ENCODE results near the gene SLC26A11. TPM values are rescaled to one million over a fixed set of nuclear protein-coding genes. Genes with fewer than 3 reads are reported as not detected.

The SLC26A11 gene
- total RNA-seq, 1 donor from 2014 or later, result 27.7 TPM

DNA sequence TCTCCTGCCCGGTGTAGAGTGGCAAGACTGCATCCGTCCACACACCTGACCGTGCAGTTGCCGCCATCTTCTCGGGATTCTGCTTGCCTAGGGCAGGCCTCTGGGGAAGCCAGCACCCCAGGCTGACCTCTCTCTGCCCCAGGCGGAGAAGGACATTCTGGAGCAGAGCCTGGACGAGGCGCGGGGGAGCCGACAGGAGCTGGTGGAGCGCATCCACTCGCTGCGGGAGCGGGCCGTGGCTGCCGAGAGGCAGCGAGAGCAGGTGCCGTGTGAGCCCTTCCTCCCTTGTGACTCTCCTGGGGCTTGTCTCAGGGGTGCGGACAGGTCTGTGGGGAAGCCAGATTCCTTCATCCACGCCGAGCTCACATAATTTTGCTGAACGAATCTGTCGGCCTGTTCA is 30.6 kb upstream of the SLC26A11 start:
- TF ChIP-seq, protein P1, sequence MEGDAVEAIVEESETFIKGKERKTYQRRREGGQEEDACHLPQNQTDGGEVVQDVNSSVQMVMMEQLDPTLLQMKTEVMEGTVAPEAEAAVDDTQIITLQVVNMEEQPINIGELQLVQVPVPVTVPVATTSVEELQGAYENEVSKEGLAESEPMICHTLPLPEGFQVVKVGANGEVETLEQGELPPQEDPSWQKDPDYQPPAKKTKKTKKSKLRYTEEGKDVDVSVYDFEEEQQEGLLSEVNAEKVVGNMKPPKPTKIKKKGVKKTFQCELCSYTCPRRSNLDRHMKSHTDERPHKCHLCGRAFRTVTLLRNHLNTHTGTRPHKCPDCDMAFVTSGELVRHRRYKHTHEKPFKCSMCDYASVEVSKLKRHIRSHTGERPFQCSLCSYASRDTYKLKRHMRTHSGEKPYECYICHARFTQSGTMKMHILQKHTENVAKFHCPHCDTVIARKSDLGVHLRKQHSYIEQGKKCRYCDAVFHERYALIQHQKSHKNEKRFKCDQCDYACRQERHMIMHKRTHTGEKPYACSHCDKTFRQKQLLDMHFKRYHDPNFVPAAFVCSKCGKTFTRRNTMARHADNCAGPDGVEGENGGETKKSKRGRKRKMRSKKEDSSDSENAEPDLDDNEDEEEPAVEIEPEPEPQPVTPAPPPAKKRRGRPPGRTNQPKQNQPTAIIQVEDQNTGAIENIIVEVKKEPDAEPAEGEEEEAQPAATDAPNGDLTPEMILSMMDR (conservative IDR thresholded peaks at IDR 0.05), result no peak
- Mint-ChIP-seq H3K4me3 (no peak overlapping the region), H3K9me3 (no peaks in the 10 kb centered on the region), H3K27ac (ENCODE audit: unreplicated experiment) (peak overlapping the region; percentile 62), H3K4me1 (peaks cover 33% of the 10 kb centered on the region), H3K27me3 (ENCODE audit: low read depth) (no peaks in the 10 kb centered on the region), H3K36me3 (ENCODE audit: low read depth) (no peaks in the 10 kb centered on the region)
- DNase-seq (ENCODE audit: low read depth, low spot score), result no peak

DNA sequence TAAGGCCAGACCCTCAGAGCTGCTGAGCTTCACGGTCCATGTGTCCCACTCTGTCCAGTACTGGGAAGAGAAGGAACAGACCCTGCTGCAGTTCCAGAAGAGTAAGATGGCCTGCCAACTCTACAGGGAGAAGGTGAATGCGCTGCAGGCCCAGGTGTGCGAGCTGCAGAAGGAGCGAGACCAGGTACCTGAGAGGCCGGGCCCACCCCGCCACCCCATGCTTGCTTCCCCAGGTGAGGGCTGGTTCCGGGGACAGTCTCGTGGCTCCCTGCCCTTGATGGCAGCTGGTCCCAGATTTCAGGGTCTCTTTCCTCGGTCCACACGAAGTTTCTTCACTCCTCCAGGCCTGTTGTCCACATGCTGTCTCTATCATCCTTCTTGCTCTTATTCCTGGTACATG is 29.5 kb upstream of the SLC26A11 start:
- no peaks in the 10 kb centered on the region for H3K9me3 Mint-ChIP-seq
- DNase-seq (ENCODE audit: low read depth, low spot score), result no peak
- H3K27me3 Mint-ChIP-seq (ENCODE audit: low read depth), result no peaks in the 10 kb centered on the region
- no peak overlapping the region for H3K4me3 Mint-ChIP-seq
- TF ChIP-seq, protein P1 (conservative IDR thresholded peaks at IDR 0.05), result no peak
- H3K4me1 Mint-ChIP-seq, result peaks cover 30% of the 10 kb centered on the region
- H3K27ac Mint-ChIP-seq (ENCODE audit: unreplicated experiment), result no peak overlapping the region
- H3K36me3 Mint-ChIP-seq (ENCODE audit: low read depth), result no peaks in the 10 kb centered on the region

DNA sequence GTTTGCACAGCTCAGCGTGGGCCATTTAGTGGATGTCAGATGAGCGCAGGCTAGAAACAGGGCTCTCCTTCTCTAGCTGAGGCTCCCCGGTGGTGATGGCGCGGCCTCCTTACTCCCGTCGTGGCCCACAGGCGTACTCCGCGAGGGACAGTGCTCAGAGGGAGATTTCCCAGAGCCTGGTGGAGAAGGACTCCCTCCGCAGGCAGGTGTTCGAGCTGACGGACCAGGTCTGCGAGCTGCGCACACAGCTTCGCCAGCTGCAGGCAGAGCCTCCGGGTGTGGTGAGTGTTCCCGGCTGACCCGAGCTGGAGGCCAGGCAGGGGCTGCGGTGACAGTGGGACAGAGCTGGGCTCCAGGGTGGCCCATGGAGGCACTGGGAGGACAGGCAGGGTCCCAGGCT is 29.0 kb upstream of the SLC26A11 start:
- Mint-ChIP-seq H3K4me3 (no peak overlapping the region), H3K36me3 (ENCODE audit: low read depth) (no peaks in the 10 kb centered on the region), H3K9me3 (no peaks in the 10 kb centered on the region), H3K4me1 (peaks cover 33% of the 10 kb centered on the region), H3K27ac (ENCODE audit: unreplicated experiment) (no peak overlapping the region), H3K27me3 (ENCODE audit: low read depth) (no peaks in the 10 kb centered on the region)
- TF ChIP-seq, protein P1 (conservative IDR thresholded peaks at IDR 0.05), result no peak
- no peak for DNase-seq (ENCODE audit: low read depth, low spot score)

DNA sequence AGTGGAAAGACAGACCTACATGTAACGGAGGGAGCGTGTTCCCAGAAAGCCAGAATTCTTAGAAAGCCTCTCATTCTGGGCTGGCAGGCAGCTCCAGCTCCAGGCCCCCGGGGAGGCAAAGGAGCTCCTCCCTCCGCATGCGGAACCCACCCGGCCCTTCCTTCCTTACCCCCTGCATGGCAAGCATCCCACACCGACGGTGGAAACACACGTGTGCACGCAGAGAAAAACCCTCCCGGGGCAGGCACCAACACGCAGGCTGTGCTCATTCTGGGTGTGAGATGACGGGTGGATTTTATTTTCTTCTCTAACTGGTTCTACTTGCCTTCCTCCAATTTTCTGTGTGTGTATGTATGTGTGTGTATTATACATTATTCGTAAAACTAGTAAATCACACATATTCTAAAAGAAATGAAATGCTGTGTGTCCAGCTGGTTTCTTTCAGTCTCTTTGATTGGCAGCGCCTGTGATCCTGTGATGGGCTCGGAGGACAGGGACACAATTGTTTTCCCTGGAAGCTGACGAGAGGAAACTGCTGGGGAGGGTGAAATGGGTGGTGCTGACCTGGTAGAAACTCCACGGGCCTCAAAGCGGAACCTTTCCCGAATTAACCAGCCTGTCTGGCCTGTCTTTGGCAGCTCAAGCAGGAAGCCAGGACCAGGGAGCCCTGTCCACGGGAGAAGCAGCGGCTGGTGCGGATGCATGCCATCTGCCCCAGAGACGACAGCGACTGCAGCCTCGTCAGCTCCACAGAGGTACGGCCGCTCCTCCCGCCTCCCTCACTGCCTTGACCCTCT is 28.2 kb upstream of the SLC26A11 start:
- H3K4me3 Mint-ChIP-seq, result peak overlapping the region; percentile 62
- no peaks in the 10 kb centered on the region for H3K9me3 Mint-ChIP-seq
- peak overlapping the region; percentile 36 for H3K27ac Mint-ChIP-seq (ENCODE audit: unreplicated experiment)
- peaks cover 33% of the 10 kb centered on the region for H3K4me1 Mint-ChIP-seq
- DNase-seq (ENCODE audit: low read depth, low spot score), result peak; percentile 28
- TF ChIP-seq, protein P1 (conservative IDR thresholded peaks at IDR 0.05), result no peak
- H3K27me3 Mint-ChIP-seq (ENCODE audit: low read depth), result no peaks in the 10 kb centered on the region
- H3K36me3 Mint-ChIP-seq (ENCODE audit: low read depth), result no peaks in the 10 kb centered on the region

DNA sequence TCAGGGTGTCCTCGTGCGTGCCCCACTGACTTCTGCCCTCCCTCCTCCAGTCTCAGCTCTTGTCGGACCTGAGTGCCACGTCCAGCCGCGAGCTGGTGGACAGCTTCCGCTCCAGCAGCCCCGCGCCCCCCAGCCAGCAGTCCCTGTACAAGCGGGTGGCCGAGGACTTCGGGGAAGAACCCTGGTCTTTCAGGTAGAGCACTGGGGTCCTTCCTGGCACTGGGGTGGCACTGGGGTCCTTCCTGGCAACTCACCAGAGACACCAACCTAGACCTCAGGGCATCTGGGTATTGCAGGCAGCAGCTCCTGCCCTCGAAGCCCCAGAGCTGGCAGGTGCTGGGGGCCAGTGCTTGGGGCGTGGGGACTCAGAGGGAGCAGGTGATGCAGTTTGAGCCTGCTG is 25.1 kb upstream of the SLC26A11 start:
- no peaks in the 10 kb centered on the region for H3K27me3 Mint-ChIP-seq (ENCODE audit: low read depth)
- no peak for DNase-seq (ENCODE audit: low read depth, low spot score)
- H3K4me1 Mint-ChIP-seq, result peaks cover 40% of the 10 kb centered on the region
- H3K9me3 Mint-ChIP-seq, result no peaks in the 10 kb centered on the region
- no peaks in the 10 kb centered on the region for H3K36me3 Mint-ChIP-seq (ENCODE audit: low read depth)
- no peak overlapping the region for H3K27ac Mint-ChIP-seq (ENCODE audit: unreplicated experiment)
- TF ChIP-seq, protein P1 (conservative IDR thresholded peaks at IDR 0.05), result no peak
- H3K4me3 Mint-ChIP-seq, result no peak overlapping the region
